Natural killer cell (primary cell): ENCODE measurements around the gene PPHLN1. TPM values are rescaled to one million over a fixed set of nuclear protein-coding genes. Genes with fewer than 3 reads are reported as not detected.
A peak's percentile ranks its signal among the peaks of the same experiment; 100 is the strongest.

ENCODE experiments used
- ATAC-seq, 3 donors: fragments of 150-1000 bp in 2 of 3; fragments of 200-7000 bp in 1 of 3; cut with Tn5 transposase; 1 replicate in 1 of 3; 2 replicates in 2 of 3; pipeline ENCODE4 v1.10.0; 2021; ENCODE audit warnings: mild to moderate bottlenecking in 2 of 3, moderate library complexity in 2 of 3
- DNase-seq, 2 donors: peaks; one replicate each; pipeline versions ENCODE4 v3.0.0 to v3.0.0-alpha.2; 2013 to 2021; ENCODE audit warnings: mixed read lengths in 1 of 2
- H3K27ac ChIP-seq: one replicate; pipeline ENCODE4 v1.5.1; 2013; ENCODE audit warnings: mild to moderate bottlenecking, low read length
- H3K27me3 ChIP-seq: one replicate; pipeline ENCODE4 v1.6.1; 2013; ENCODE audit warnings: low read length; ENCODE audit not compliant: control insufficient read depth, insufficient read depth
- H3K36me3 ChIP-seq: one replicate; pipeline ENCODE4 v1.6.1; 2013; ENCODE audit warnings: low read length; ENCODE audit not compliant: control insufficient read depth, insufficient read depth
- H3K4me1 ChIP-seq: one replicate; pipeline ENCODE4 v1.6.1; 2013; ENCODE audit warnings: low read length; ENCODE audit not compliant: control insufficient read depth, insufficient read depth
- H3K4me3 ChIP-seq: one replicate; pipeline ENCODE4 v1.5.1; 2013; ENCODE audit warnings: low read length
- H3K9me3 ChIP-seq: one replicate; pipeline ENCODE4 v1.6.1; 2013; ENCODE audit warnings: low read length; ENCODE audit not compliant: control insufficient read depth, insufficient read depth
- H3K27ac Mint-ChIP-seq, 2 donors: one replicate each; pipeline ENCODE4 v1.8.0; 2022; ENCODE audit warnings: mild to moderate bottlenecking in 2 of 2, mixed read lengths in 2 of 2, moderate library complexity in 1 of 2
- H3K27me3 Mint-ChIP-seq, 2 donors: one replicate each; pipeline ENCODE4 v1.8.0; 2022; ENCODE audit warnings: low read depth in 2 of 2, mixed read lengths in 2 of 2
- H3K36me3 Mint-ChIP-seq: one replicate; pipeline ENCODE4 v1.8.0; 2022; ENCODE audit warnings: mixed read lengths
- H3K4me1 Mint-ChIP-seq, 2 donors: one replicate each; pipeline ENCODE4 v1.8.0; 2022; ENCODE audit warnings: mixed read lengths in 2 of 2
- H3K4me3 Mint-ChIP-seq: one replicate; pipeline ENCODE4 v1.8.0; 2022; ENCODE audit warnings: mild to moderate bottlenecking, moderate library complexity, mixed read lengths
- H3K9me3 Mint-ChIP-seq, 2 donors: one replicate each; pipeline ENCODE4 v1.8.0; 2022; ENCODE audit warnings: mixed read lengths in 2 of 2
- WGBS: methylation state at CpG from one replicate; pipeline ENCODE4 v1.1.7; 2013; ENCODE audit warnings: missing lambda C conversion rate; ENCODE audit not compliant: insufficient coverage; 5-methylcytosine and 5-hydroxymethylcytosine counted together
- intact Hi-C: fragments of 100-400 bp; cut with micrococcal nuclease; formaldehyde crosslinking; loops from one replicate; pipeline ENCODE4 v1.14.2; 2022
- total RNA-seq, 4 donors: library from RNA; stranded (reverse); fragments of 120-200 nt in 1 of 4; gene quantifications; one replicate each; pipeline versions ENCODE4 v1.2.3 to v1.2.4, GENCODE V29; 2013 to 2022
- TF ChIP-seq, protein P1 (sequence below): fragments of 200-600 bp; IDR thresholded peaks from one replicate; pipeline ENCODE4 v1.8.0; 2022; ENCODE audit warnings: antibody characterized with exemption

PPHLN1 gene
- total RNA-seq, 3 donors from 2014 or later (not counting 1 experiment from before 2014, with no cell fraction given), result 98.2 to 101 (median 101) TPM

DNA sequence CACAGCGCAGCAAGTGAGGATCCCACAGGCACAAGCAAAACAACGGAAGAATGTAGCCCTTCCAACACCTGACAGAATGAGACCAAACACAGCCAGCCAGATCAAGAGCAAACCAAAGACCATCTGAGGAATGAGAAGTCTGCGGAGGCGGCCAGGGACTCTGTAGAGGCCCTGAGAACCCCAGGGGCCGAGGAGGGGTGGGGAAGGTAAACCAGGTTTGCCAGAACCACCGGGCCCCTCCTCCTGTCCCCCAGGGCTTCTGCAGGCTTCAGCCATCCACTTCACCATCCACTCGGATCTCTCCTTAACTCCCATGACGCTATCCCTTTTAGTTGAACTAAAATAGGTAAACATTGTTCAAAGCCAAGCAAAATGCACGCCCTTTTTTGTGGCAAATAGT, 37.4 kb upstream of the PPHLN1 start:
- intact Hi-C loops, result no loop called here
- no peaks in the 10 kb centered on the region for H3K4me1 Mint-ChIP-seq
- H3K27me3 ChIP-seq, result no peaks in the 10 kb centered on the region
- H3K36me3 Mint-ChIP-seq, result no peaks in the 10 kb centered on the region
- 80% methylated on average over 9 of the region's 9 CpGs for WGBS
- H3K4me3 Mint-ChIP-seq, result no peak overlapping the region
- no peaks in the 10 kb centered on the region for H3K9me3 ChIP-seq
- ATAC-seq (no peak), DNase-seq (no peak)
- no peaks in the 10 kb centered on the region for H3K4me1 ChIP-seq
- no peak overlapping the region for H3K27ac ChIP-seq
- no peaks in the 10 kb centered on the region for H3K9me3 Mint-ChIP-seq
- no peak overlapping the region for H3K4me3 ChIP-seq
- peaks cover 8 to 11% of the 10 kb centered on the region in 2 donors for H3K27me3 Mint-ChIP-seq
- TF ChIP-seq, protein P1, sequence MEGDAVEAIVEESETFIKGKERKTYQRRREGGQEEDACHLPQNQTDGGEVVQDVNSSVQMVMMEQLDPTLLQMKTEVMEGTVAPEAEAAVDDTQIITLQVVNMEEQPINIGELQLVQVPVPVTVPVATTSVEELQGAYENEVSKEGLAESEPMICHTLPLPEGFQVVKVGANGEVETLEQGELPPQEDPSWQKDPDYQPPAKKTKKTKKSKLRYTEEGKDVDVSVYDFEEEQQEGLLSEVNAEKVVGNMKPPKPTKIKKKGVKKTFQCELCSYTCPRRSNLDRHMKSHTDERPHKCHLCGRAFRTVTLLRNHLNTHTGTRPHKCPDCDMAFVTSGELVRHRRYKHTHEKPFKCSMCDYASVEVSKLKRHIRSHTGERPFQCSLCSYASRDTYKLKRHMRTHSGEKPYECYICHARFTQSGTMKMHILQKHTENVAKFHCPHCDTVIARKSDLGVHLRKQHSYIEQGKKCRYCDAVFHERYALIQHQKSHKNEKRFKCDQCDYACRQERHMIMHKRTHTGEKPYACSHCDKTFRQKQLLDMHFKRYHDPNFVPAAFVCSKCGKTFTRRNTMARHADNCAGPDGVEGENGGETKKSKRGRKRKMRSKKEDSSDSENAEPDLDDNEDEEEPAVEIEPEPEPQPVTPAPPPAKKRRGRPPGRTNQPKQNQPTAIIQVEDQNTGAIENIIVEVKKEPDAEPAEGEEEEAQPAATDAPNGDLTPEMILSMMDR, result no peak
- no peak overlapping the region for H3K27ac Mint-ChIP-seq
- no peaks in the 10 kb centered on the region for H3K36me3 ChIP-seq

- H3K36me3 Mint-ChIP-seq, result no peaks in the 10 kb centered on the region
- no peak overlapping the region for H3K27ac ChIP-seq
- H3K4me3 Mint-ChIP-seq, result no peak overlapping the region
- DNase-seq, result no peak
- H3K36me3 ChIP-seq, result no peaks in the 10 kb centered on the region
- no peaks in the 10 kb centered on the region for H3K4me1 Mint-ChIP-seq
- TF ChIP-seq, protein P1, result no peak
- H3K9me3 ChIP-seq, result peaks cover 3% of the 10 kb centered on the region
- H3K9me3 Mint-ChIP-seq, result no peaks in the 10 kb centered on the region
- H3K27me3 Mint-ChIP-seq, result peaks cover 8 to 11% of the 10 kb centered on the region in 2 donors
- H3K4me1 ChIP-seq, result no peaks in the 10 kb centered on the region
- no peak for ATAC-seq
- H3K27me3 ChIP-seq, result no peaks in the 10 kb centered on the region
- no peak overlapping the region for H3K4me3 ChIP-seq
- H3K27ac Mint-ChIP-seq, result no peak overlapping the region
- WGBS, result 80% methylated on average over 1 of the region's 2 CpGs
- intact Hi-C loops, result no loop called here
Observed at GRCh38 chr12:42291680-42292079, 34.3 kb upstream of the PPHLN1 start.

GRCh38 chr12:42296503-42297109, 29.4 kb upstream of the PPHLN1 start:
- H3K36me3 ChIP-seq, result no peaks in the 10 kb centered on the region
- Mint-ChIP-seq H3K36me3 (no peaks in the 10 kb centered on the region), H3K4me3 (no peak overlapping the region), H3K27me3 (no peaks in the 10 kb centered on the region), H3K4me1 (no peaks in the 10 kb centered on the region), H3K9me3 (no peaks in the 10 kb centered on the region), H3K27ac (no peak overlapping the region)
- H3K4me1 ChIP-seq, result no peaks in the 10 kb centered on the region
- intact Hi-C loops, result no loop called here
- ATAC-seq (peak in 1 of 3 donors; percentile 33), DNase-seq (peak in 1 of 2 donors; percentile 38)
- no peak overlapping the region for H3K27ac ChIP-seq
- peaks cover 4% of the 10 kb centered on the region for H3K9me3 ChIP-seq
- 89% methylated on average over 5 of the region's 5 CpGs for WGBS
- no peak overlapping the region for H3K4me3 ChIP-seq
- no peaks in the 10 kb centered on the region for H3K27me3 ChIP-seq
- TF ChIP-seq, protein P1, result peak; percentile 27

DNA sequence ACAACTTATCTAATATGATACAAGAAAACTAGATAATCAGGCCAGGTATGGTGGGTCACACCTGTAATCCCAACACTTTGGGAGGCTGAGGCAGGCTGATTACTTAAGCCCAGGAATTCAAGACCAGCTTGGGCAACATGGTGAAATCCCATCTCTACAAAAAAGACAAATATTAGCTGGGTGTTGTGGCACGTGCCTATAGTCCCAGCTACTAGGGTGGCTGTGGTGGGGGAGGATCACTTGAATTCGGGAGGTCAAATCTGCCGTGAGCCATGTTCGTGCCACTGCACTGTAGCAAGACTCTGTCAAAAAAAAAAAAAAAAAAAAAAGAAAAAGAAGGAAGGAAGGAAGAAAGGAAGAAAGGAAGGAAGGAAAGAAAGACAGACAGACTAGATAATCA, 27.1 kb upstream of the PPHLN1 start:
- Mint-ChIP-seq H3K36me3 (no peaks in the 10 kb centered on the region), H3K27me3 (no peaks in the 10 kb centered on the region), H3K4me1 (no peaks in the 10 kb centered on the region), H3K27ac (no peak overlapping the region), H3K9me3 (no peaks in the 10 kb centered on the region), H3K4me3 (no peak overlapping the region)
- WGBS, result 100% methylated on average over 1 of the region's 4 CpGs
- TF ChIP-seq, protein P1, result no peak
- intact Hi-C loops, result no loop called here
- no peaks in the 10 kb centered on the region for H3K4me1 ChIP-seq
- DNase-seq, result no peak
- H3K27me3 ChIP-seq, result no peaks in the 10 kb centered on the region
- no peak overlapping the region for H3K4me3 ChIP-seq
- ATAC-seq, result no peak
- no peak overlapping the region for H3K27ac ChIP-seq
- H3K36me3 ChIP-seq, result no peaks in the 10 kb centered on the region
- peaks cover 4% of the 10 kb centered on the region for H3K9me3 ChIP-seq
